ENCODE results near the gene KHNYN.
"Not testable (repeated sequence)": the region's sequence is repeated elsewhere in the genome, so short reads cannot be mapped to it uniquely, and the experiment has no call there.

KHNYN gene

GRCh38 chr14:24437020-24437735 is 7.4 kb downstream of the KHNYN start:
- DNase-seq (ENCODE audit: low read depth in 4 of 4, low spot score in 1 of 4) = no peak

- DNase-seq (ENCODE audit: low read depth in 4 of 4, low spot score in 1 of 4) = no peak
These were observed 7.9 kb downstream of the KHNYN start for GRCh38 chr14:24437736-24438067.

- no peak for DNase-seq (ENCODE audit: low read depth in 4 of 4, low spot score in 1 of 4)
These were observed 8.7 kb downstream of the KHNYN start for GRCh38 chr14:24438223-24439097.

GRCh38 chr14:24439257-24439656 is 9.5 kb downstream of the KHNYN start:
- DNase-seq (ENCODE audit: low read depth in 4 of 4, low spot score in 1 of 4) = no peak

- no peak for DNase-seq (ENCODE audit: low read depth in 4 of 4, low spot score in 1 of 4)
These were observed 10.3 kb downstream of the KHNYN start for GRCh38 chr14:24439830-24440605.

- DNase-seq (ENCODE audit: low read depth in 4 of 4, low spot score in 1 of 4) = no peak
These were observed 11.0 kb downstream of the KHNYN start for GRCh38 chr14:24440606-24441399.

- DNase-seq (ENCODE audit: low read depth in 4 of 4, low spot score in 1 of 4) = no peak
These were observed 11.7 kb downstream of the KHNYN start for GRCh38 chr14:24441485-24441884.

- no peak for DNase-seq (ENCODE audit: low read depth in 4 of 4, low spot score in 1 of 4)
These were observed 12.1 kb downstream of the KHNYN start for GRCh38 chr14:24441904-24442239.

GRCh38 chr14:24442240-24443052 is 12.7 kb downstream of the KHNYN start, which contains the start of gene SDR39U1:
TSS of gene SDR39U1 (minus strand) at chr14:24442776. CDS start at chr14:24442769, 7 bp downstream.
- DNase-seq (ENCODE audit: low read depth in 4 of 4, low spot score in 1 of 4) = peak; percentile 81 to 95 (median 91)

GRCh38 chr14:24443053-24443665 is 13.4 kb downstream of the KHNYN start:
- DNase-seq (ENCODE audit: low read depth in 4 of 4, low spot score in 1 of 4) = no peak

- DNase-seq (ENCODE audit: low read depth in 4 of 4, low spot score in 1 of 4) = not testable (repeated sequence)
These were observed 21.1 kb downstream of the KHNYN start for GRCh38 chr14:24450828-24451227.

- no peak for DNase-seq (ENCODE audit: low read depth in 4 of 4, low spot score in 1 of 4)
These were observed 27.2 kb downstream of the KHNYN start for GRCh38 chr14:24456980-24457379.

GRCh38 chr14:24458736-24459135 is 29.0 kb downstream of the KHNYN start:
- DNase-seq (ENCODE audit: low read depth in 4 of 4, low spot score in 1 of 4) = no peak

GRCh38 chr14:24459331-24459730 is 29.6 kb downstream of the KHNYN start:
- DNase-seq (ENCODE audit: low read depth in 4 of 4, low spot score in 1 of 4) = no peak

GRCh38 chr14:24461336-24461735 is 31.6 kb downstream of the KHNYN start:
- no peak for DNase-seq (ENCODE audit: low read depth in 4 of 4, low spot score in 1 of 4)

GRCh38 chr14:24463017-24463883 is 33.5 kb downstream of the KHNYN start:
- no peak for DNase-seq (ENCODE audit: low read depth in 4 of 4, low spot score in 1 of 4)

- DNase-seq (ENCODE audit: low read depth in 4 of 4, low spot score in 1 of 4) = no peak
These were observed 34.4 kb downstream of the KHNYN start for GRCh38 chr14:24463884-24464785.

- no peak for DNase-seq (ENCODE audit: low read depth in 4 of 4, low spot score in 1 of 4)
These were observed 35.6 kb downstream of the KHNYN start for GRCh38 chr14:24465368-24465767.
